Measurements from ENCODE around the gene DNAJB7.
"Not testable (repeated sequence)": the region's sequence is repeated elsewhere in the genome, so short reads cannot be mapped to it uniquely, and the experiment has no call there.

Gene DNAJB7

GRCh38 chr22:40838486-40838885, 23.4 kb downstream of the DNAJB7 start:
- DNase-seq: no peak

GRCh38 chr22:40834619-40835018, 27.3 kb downstream of the DNAJB7 start:
- DNase-seq: no peak

GRCh38 chr22:40829131-40829530, 32.8 kb downstream of the DNAJB7 start:
- DNase-seq: no peak

GRCh38 chr22:40826984-40827741, 34.8 kb downstream of the DNAJB7 start:
- no peak for DNase-seq

- DNase-seq: not testable (repeated sequence)
Observed at GRCh38 chr22:40826292-40826691, 35.6 kb downstream of the DNAJB7 start.

- DNase-seq: no peak
Observed at GRCh38 chr22:40823426-40823825, 38.5 kb downstream of the DNAJB7 start.

GRCh38 chr22:40819599-40820140, 42.2 kb downstream of the DNAJB7 start:
- DNase-seq: no peak

GRCh38 chr22:40818747-40819598, 42.9 kb downstream of the DNAJB7 start, which contains the start of gene SLC25A17:
TSS of gene SLC25A17 (minus strand) at chr22:40819346. CDS start at chr22:40819248, 98 bp downstream.
- peak; percentile 96 for DNase-seq

GRCh38 chr22:40818192-40818746, 43.6 kb downstream of the DNAJB7 start:
- no peak for DNase-seq

GRCh38 chr22:40817737-40818136, 44.2 kb downstream of the DNAJB7 start:
- no peak for DNase-seq

GRCh38 chr22:40813912-40814315, 48.0 kb downstream of the DNAJB7 start:
- no peak for DNase-seq

Measured in activated effector memory CD4-positive, alpha-beta T cell treated with anti-CD3 and anti-CD28 coated beads, Interleukin-2, amount 50 U/mL, for 16 hours (primary cell).